Large intestine (tissue), 12 donors: ENCODE measurements around the gene DOP1B. TPM values are rescaled to one million over a fixed set of nuclear protein-coding genes. Genes with fewer than 3 reads are reported as not detected.

ENCODE experiments used
- DNase-seq, 2 donors: peaks; one replicate each; pipeline versions ENCODE4 v3.0.0 to v3.0.0-alpha.2; 2013
- H3K27ac ChIP-seq: one replicate; pipeline ENCODE4 v1.5.1; 2013; ENCODE audit warnings: low read length
- H3K27me3 ChIP-seq: 2 replicates; pipeline ENCODE4 v1.6.1; 2013; ENCODE audit warnings: low read length; ENCODE audit not compliant: control insufficient read depth, insufficient read depth
- H3K36me3 ChIP-seq: 2 replicates; pipeline ENCODE4 v1.6.1; 2013; ENCODE audit warnings: low read length; ENCODE audit not compliant: control insufficient read depth, insufficient read depth
- H3K4me1 ChIP-seq: one replicate; pipeline ENCODE4 v1.6.1; 2013; ENCODE audit warnings: low read length; ENCODE audit not compliant: control insufficient read depth, insufficient read depth
- H3K4me3 ChIP-seq: one replicate; pipeline ENCODE4 v1.5.1; 2013; ENCODE audit warnings: low read length
- H3K9me3 ChIP-seq: one replicate; pipeline ENCODE4 v1.6.1; 2013; ENCODE audit warnings: mild to moderate bottlenecking, low read depth, low read length, moderate library complexity; ENCODE audit not compliant: control insufficient read depth
- WGBS: methylation state at CpG from one replicate; pipeline ENCODE4 v1.1.5; 2013; ENCODE audit warnings: low lambda C conversion rate; ENCODE audit not compliant: insufficient coverage; 5-methylcytosine and 5-hydroxymethylcytosine counted together
- long read RNA-seq, 11 donors: transcript quantifications; one replicate each; lab custom pipeline, GENCODE V29; 2026
- polyA plus RNA-seq: library from polyadenylated mRNA; unstranded; fragments of 120-200 nt; gene quantifications from one replicate; pipeline ENCODE4 v1.2.1, GENCODE V29; 2013

Gene DOP1B
- polyA plus RNA-seq: 16.0 TPM
- long read RNA-seq, donor 1: 0 reads
- long read RNA-seq, donor 2, partial matches to known transcripts: 11 of 11 reads
- long read RNA-seq, donor 2, other reads (novel, unspliced or antisense): 0 of 11 reads
- long read RNA-seq, donor 3, partial matches to known transcripts: 0 of 1 reads
- long read RNA-seq, donor 3, other reads (novel, unspliced or antisense): 0 of 1 reads
- long read RNA-seq, donor 4: 0 reads
- long read RNA-seq, donor 5: 0 reads
- long read RNA-seq, donor 6, partial matches to known transcripts: 9 of 9 reads
- long read RNA-seq, donor 6, other reads (novel, unspliced or antisense): 0 of 9 reads
- long read RNA-seq, donor 7: 0 reads
- long read RNA-seq, donor 8, partial matches to known transcripts: 0 of 1 reads
- long read RNA-seq, donor 8, other reads (novel, unspliced or antisense): 0 of 1 reads
- long read RNA-seq, donor 9: 0 reads
- long read RNA-seq, donor 10: 0 reads
- long read RNA-seq, donor 11: 0 reads

- Histone ChIP-seq H3K4me1 (peaks cover 4% of the 10 kb centered on the region), H3K4me3 (peak within 1 kb of the TSS; percentile 83), H3K9me3 (no peaks in the 10 kb centered on the region), H3K27ac (peak within 1 kb of the TSS; percentile 91), H3K36me3 (peaks cover 2% of the 10 kb centered on the region), H3K27me3 (no peaks in the 10 kb centered on the region)
- peak in 1 of 2 donors; percentile 35 for DNase-seq
- WGBS: 10% methylated on average over 2 of the region's 83 CpGs
Measured at GRCh38 chr21:36156815-36157670, at the start of gene DOP1B. DOP1B (plus strand) TSS chr21:36156824; CDS start chr21:36164734, 7,910 bp downstream.

GRCh38 chr21:36109868-36110267 is 46.8 kb upstream of the DOP1B start:
- H3K36me3 ChIP-seq: no peaks in the 10 kb centered on the region
- H3K27me3 ChIP-seq: peaks cover 7% of the 10 kb centered on the region
- peaks cover 16% of the 10 kb centered on the region for H3K4me1 ChIP-seq
- DNase-seq: no peak
- H3K4me3 ChIP-seq: no peak overlapping the region
- 90% methylated on average over 6 of the region's 10 CpGs for WGBS
- H3K9me3 ChIP-seq: no peaks in the 10 kb centered on the region
- no peak overlapping the region for H3K27ac ChIP-seq

GRCh38 chr21:36111238-36111637 is 45.4 kb upstream of the DOP1B start:
- no CpG with 5 or more reads among the region's 8 CpGs for WGBS
- Histone ChIP-seq H3K9me3 (no peaks in the 10 kb centered on the region), H3K4me3 (no peak overlapping the region), H3K4me1 (peaks cover 16% of the 10 kb centered on the region), H3K27me3 (no peaks in the 10 kb centered on the region), H3K36me3 (no peaks in the 10 kb centered on the region), H3K27ac (no peak overlapping the region)
- DNase-seq: no peak

- WGBS: 65% methylated on average over 2 of the region's 17 CpGs
- no peaks in the 10 kb centered on the region for H3K9me3 ChIP-seq
- H3K27me3 ChIP-seq: no peaks in the 10 kb centered on the region
- H3K4me1 ChIP-seq: peaks cover 16% of the 10 kb centered on the region
- peak in 1 of 2 donors; percentile 42 for DNase-seq
- H3K4me3 ChIP-seq: peak overlapping the region; percentile 10
- H3K36me3 ChIP-seq: no peaks in the 10 kb centered on the region
- H3K27ac ChIP-seq: no peak overlapping the region
Measured at GRCh38 chr21:36113647-36114428, 42.8 kb upstream of the DOP1B start.

- WGBS: no CpG with 5 or more reads among the region's 6 CpGs
Measured at GRCh38 chr21:36115138-36115730, 41.4 kb upstream of the DOP1B start.

DNA sequence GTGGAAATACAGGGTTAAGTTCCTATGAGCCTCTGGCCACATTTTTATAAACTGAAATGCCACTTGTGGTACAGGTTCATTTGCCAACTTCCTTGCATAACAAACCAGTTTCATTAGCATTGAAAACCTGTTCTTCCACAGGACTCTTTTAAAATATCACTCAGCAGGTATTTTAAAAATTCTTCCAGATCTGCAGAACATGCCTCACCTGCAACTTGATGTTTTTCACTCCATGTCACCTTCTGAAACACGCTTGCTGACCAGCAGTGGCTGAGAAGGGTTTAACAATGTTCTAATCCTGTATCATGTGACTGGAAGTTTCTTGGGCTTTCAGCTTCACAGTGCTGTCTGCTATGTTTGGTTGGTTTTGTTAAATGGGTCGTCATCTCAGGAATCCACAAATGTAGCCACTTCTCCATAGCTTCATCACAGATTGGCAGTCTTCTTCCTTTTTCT is 39.3 kb upstream of the DOP1B start:
- no CpG with 5 or more reads among the region's 2 CpGs for WGBS
- H3K4me3 ChIP-seq: no peak overlapping the region

More at GRCh38 chr21:36115138-36115730, 41.4 kb upstream of the DOP1B start:
- H3K27me3 ChIP-seq: no peaks in the 10 kb centered on the region
- no peak for DNase-seq
- H3K4me3 ChIP-seq: no peak overlapping the region
- H3K36me3 ChIP-seq: no peaks in the 10 kb centered on the region
- H3K4me1 ChIP-seq: peaks cover 16% of the 10 kb centered on the region
- H3K9me3 ChIP-seq: no peaks in the 10 kb centered on the region
- H3K27ac ChIP-seq: no peak overlapping the region

GRCh38 chr21:36120304-36120888 is 36.2 kb upstream of the DOP1B start:
- no peak overlapping the region for H3K4me3 ChIP-seq
- H3K4me1 ChIP-seq: peaks cover 3% of the 10 kb centered on the region
- no peak overlapping the region for H3K27ac ChIP-seq
- no peaks in the 10 kb centered on the region for H3K36me3 ChIP-seq
- no peak for DNase-seq
- H3K9me3 ChIP-seq: no peaks in the 10 kb centered on the region
- H3K27me3 ChIP-seq: no peaks in the 10 kb centered on the region
- WGBS: 50% methylated on average over 2 of the region's 7 CpGs

More for the DNA sequence above, 39.3 kb upstream of the DOP1B start:
- Histone ChIP-seq H3K9me3 (no peaks in the 10 kb centered on the region), H3K27ac (no peak overlapping the region), H3K4me1 (peaks cover 14% of the 10 kb centered on the region), H3K36me3 (no peaks in the 10 kb centered on the region), H3K27me3 (no peaks in the 10 kb centered on the region)
- no peak for DNase-seq

GRCh38 chr21:36122977-36123376 is 33.6 kb upstream of the DOP1B start:
- no peaks in the 10 kb centered on the region for H3K27me3 ChIP-seq
- no peak for DNase-seq
- no peak overlapping the region for H3K4me3 ChIP-seq
- 35% methylated on average over 2 of the region's 4 CpGs for WGBS
- no peaks in the 10 kb centered on the region for H3K9me3 ChIP-seq
- H3K36me3 ChIP-seq: no peaks in the 10 kb centered on the region
- H3K27ac ChIP-seq: no peak overlapping the region
- peaks cover 3% of the 10 kb centered on the region for H3K4me1 ChIP-seq

DNA sequence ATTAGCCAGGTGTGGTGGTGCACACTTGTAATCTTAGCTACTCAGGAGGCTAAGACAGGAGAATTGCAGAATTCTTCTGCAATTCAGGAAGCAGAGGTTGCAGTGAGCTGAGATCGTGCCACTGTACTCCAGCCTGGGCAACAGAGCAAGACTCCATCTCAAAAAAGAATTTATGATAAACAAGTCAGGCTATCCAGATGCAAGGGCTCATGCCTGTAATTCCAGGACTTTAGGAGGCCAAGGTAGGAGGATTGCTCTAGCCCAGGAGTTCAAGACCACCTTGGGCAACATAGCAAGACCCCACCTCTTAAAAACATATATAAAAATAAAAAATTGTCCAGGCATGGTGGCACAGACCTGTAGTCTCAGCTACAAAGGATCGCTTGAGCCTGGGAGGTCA is 32.2 kb upstream of the DOP1B start:
- Histone ChIP-seq H3K4me1 (peaks cover 3% of the 10 kb centered on the region), H3K27ac (no peak overlapping the region), H3K4me3 (no peak overlapping the region), H3K27me3 (peaks cover 2% of the 10 kb centered on the region), H3K9me3 (no peaks in the 10 kb centered on the region), H3K36me3 (no peaks in the 10 kb centered on the region)
- no peak for DNase-seq
- WGBS: no CpG with 5 or more reads among the region's 2 CpGs
